Midbrain (tissue), 1 donor: ENCODE data around the gene SEC22A.

ENCODE experiments used
- DNase-seq: peaks from one replicate; lab custom pipeline; 2025; lab: John Stamatoyannopoulos, UW

Gene SEC22A

DNA sequence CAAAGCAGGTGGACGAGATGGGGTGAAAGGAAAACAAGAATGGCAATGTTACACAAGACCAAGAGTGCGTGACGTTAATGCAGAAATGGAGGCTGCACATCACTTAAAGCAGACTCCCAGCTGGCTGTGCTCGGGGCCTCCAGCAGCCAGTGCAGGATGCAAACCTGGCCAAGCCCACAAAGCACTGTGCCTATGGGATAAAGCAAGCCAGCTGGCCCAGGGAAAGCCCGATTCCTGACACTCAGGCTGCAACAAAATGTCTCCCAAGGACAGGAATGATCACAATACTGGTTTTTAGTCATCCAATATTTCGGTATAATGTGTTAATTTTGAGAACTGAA lies 86.2 kb downstream of the SEC22A start:
- DNase-seq = no peak

- no peak for DNase-seq
Observed at GRCh38 chr3:123289391-123290106, 87.8 kb downstream of the SEC22A start.

GRCh38 chr3:123290107-123290930 lies 88.6 kb downstream of the SEC22A start:
- no peak for DNase-seq

- DNase-seq = no peak
Observed at GRCh38 chr3:123290962-123291361, 89.2 kb downstream of the SEC22A start.

DNA sequence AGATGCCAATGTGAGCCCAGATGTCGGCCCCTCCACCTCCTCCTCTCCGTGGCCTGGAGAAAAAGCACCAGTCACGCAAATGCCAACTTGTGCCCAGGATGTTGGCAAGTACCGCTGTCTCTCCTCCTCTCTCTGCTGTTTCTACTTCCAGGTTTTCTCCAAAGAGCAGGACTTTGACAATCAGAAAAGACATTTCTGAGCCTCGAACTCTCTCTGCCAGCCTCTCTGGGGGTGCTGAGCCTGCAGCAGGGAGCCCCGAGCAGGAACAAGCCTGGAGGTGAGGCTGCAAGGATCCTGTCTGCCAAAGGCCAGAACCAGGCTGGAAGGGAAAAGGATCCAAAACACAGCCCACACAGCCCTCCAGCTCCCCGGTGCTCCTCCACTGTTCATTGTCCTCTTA lies 89.7 kb downstream of the SEC22A start:
- no peak for DNase-seq

- DNase-seq = no peak
Observed at GRCh38 chr3:123292321-123293310, 90.9 kb downstream of the SEC22A start.

- DNase-seq = no peak
Observed at GRCh38 chr3:123294296-123294938, 92.7 kb downstream of the SEC22A start.

DNA sequence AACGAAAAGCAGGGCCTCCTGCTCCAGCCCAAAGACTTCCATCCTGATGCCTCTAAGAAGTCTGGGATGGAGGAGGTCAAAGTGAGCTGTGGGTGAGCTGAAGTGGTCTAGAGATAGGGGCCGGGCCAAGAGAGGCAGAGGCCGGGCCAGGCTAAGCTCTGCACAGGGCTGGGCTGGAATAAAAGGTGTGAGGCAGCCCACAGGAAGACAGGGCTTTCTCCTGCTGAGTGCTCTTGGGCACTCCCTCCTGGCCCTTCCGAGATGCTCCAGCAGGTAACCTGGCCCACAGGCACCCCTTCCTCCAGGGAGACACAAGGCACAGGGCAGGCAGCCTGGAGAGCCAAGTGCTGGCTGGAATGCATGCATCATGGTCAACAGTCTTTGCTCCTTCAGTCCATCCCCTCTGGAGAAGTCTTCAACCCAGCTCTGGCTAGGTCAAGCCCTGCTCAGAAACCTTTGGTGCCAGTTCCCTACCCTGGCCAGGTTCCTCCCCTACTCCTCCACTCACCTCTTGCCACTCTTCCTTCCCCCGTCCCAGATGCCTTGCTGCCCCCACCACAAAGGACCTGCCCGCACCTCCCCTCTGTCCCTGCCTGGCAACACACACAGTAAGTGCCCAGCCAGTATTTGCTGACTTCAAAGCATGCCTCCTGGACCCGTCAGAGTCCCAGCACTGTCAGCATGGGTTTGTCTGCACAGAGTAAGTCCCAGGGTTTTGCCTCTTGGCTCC lies 93.6 kb downstream of the SEC22A start:
- no peak for DNase-seq

DNA sequence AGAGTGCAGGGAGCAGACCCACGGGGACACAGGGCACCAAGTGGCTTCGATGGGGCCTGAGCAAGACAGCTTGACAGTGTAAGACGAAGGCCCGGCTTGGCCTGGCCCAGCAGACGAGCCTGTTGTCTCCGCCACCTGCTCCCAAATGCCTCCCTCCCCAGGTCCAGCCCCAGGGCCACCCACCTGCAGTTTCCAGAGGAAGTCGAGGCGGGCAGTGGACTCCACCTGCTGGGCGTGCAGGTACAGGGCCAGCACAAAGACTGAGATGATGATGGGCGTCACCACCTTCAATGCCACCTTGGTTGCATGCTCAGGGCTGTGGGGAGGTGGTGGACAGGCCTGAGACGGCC lies 94.1 kb downstream of the SEC22A start:
- DNase-seq = no peak

GRCh38 chr3:123296261-123296660 lies 94.5 kb downstream of the SEC22A start:
- DNase-seq = no peak

DNA sequence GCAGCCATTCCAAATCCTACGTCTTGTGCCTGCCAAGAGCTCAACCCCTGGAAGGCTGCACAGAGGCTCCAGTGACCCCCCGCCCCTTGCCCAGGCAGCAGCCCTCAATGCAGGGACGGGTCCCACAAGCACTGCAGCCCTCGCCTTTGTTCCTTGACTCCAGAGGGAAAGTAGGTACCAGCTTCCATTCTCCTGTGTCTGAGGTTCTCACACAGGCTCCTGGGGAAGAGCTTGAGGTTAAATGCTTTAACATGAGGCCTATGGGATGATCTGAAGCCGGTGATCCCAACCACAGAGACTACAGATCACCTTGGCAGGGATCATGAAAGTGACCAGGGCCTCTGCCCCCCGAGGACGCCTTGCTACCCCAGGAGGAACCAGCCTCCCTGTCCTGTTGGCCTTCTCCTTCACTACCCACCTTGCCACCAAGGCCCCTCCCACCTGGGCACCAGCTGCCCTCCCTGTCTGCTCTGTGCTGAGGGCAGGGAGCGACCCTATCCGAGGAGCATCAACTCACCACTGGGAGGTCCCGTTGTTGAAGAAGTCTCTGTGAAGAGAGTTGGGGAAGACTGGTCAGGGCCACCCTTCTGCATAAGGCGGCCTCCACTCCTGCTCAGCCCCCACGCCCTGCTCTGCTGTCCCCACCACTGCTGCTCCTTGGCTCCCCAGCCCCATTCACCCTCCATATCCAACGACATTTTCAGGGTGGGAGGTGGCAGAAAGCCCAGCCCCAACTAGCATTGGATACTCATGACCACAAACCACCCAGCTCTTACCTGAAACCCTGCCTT lies 95.3 kb downstream of the SEC22A start:
- no peak for DNase-seq

- DNase-seq = no peak
Observed at GRCh38 chr3:123297627-123297899, 95.8 kb downstream of the SEC22A start.

DNA sequence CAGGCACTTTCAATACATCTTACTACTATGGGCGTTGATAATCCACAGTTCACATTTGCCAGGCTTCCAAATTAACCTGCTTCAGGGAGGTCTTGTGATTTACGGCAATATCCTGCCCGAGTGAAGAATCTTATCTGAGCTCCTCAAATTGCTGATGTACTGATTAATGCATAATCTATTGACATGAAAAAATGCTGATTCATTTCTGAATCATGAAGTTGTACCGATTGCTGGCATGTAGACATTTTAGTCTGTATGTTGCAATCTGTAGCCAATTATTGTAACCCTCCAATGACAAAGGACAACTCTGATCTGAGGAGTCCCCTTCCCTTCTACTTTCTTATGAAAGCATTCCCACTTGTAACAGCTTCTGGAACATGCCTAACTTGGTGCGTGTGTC lies 97.2 kb downstream of the SEC22A start:
- DNase-seq = no peak

DNA sequence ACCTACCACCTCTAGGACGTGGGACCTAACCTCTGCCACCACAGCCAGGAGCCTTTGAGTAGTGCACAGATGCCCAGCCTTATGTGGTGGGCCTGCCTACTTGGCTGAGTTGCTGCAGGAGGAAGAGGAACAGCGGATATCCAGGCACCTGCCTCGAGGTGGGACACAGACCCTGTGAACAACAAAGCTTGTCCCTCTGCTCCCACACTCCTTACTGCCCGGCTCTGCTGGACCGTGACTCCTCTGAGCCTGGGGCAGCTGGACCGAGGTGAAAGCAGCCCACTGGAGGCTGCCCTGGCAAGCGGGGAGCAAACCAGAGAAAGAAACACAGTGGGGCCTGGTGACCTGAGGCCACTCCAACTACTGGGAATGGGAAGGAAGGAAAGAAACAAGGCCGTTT lies 97.8 kb downstream of the SEC22A start:
- no peak for DNase-seq

DNA sequence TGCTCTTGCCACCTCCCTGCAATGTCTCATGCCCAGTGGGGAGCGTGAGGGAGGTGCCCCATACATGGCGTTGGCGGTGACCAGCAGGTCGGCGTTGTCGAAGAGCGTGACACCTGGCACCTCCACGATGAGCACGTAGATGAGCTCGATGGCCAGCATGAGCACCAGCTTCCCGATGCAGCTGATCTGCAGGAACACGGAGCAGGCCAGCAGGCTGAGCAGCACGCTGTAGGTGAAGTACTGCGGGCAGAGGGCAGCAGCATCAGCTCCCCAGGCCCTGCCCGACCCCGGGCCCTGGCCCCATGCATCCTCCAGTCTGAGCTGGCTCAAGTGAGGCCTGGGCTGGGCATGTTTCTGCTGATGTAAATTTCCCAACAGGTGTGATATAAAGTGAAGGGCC lies 98.3 kb downstream of the SEC22A start:
- DNase-seq = no peak

GRCh38 chr3:123300583-123300982 lies 98.8 kb downstream of the SEC22A start:
- no peak for DNase-seq

- DNase-seq = no peak
Observed at GRCh38 chr3:123301331-123302184, 99.8 kb downstream of the SEC22A start.

- DNase-seq = no peak
Observed at GRCh38 chr3:123302961-123303360, 101.2 kb downstream of the SEC22A start.

DNA sequence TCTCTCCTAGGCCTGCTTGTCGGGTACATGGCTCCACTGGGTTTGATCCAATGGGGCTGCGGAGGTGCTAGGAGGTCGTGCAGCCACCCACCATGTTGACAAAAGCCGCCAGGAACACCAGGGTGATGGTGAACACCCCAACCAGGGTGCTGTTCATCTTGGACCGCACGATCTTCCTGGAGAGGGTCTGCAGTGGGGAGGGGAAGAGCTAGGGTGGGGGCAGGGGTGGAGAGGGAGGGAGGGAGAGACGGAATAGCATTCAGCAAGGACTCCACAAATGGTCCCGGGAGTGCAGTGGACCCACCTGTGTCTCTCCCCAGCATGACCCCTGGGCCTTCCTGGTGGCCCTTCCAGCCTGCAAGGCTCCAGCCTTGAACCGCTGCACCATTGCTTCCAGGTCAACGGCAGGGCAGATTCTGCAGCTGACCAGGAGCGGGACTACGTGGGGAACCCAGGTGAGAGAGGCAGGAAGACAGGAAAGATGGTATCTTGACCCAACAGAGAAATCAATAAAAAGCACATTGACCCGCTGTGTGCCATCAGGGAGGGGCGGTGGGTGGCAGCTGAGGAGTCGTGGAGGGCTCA lies 102.3 kb downstream of the SEC22A start:
- DNase-seq = no peak
